Activated CD4-positive, alpha-beta T cell treated with anti-CD3 and anti-CD28 coated beads, Interleukin-2, amount 10 ng/mL, durations not matched to agents 7 days and 5 days (primary cell): ENCODE measurements around the gene ADAMTS2. TPM values are rescaled to one million over a fixed set of nuclear protein-coding genes. Genes with fewer than 3 reads are reported as not detected.

ENCODE experiments used
- CTCF ChIA-PET: fragments of 350-600 bp; sonication (Branson Sonifier 250); formaldehyde crosslinking; loops from one replicate; lab custom pipeline; 2021; ENCODE audit warnings: antibody characterized with exemption; lab: Charles Lee
- POLR2A ChIA-PET: fragments of 350-600 bp; sonication (Branson Sonifier 250); formaldehyde crosslinking; loops from one replicate; lab custom pipeline; 2021; ENCODE audit warnings: antibody characterized with exemption; lab: Charles Lee
- DNase-seq: peaks from one replicate; pipeline ENCODE4 v3.0.0-alpha.2; 2020
- H3K27ac Mint-ChIP-seq: one replicate; pipeline ENCODE4 v1.8.0; 2021; ENCODE audit warnings: mild to moderate bottlenecking, moderate library complexity, mixed read lengths
- H3K27me3 Mint-ChIP-seq: one replicate; pipeline ENCODE4 v1.8.0; 2021; ENCODE audit warnings: mixed read lengths
- H3K36me3 Mint-ChIP-seq: one replicate; pipeline ENCODE4 v1.8.0; 2021; ENCODE audit warnings: low read depth, mixed read lengths
- H3K4me1 Mint-ChIP-seq: one replicate; pipeline ENCODE4 v1.8.0; 2021; ENCODE audit warnings: mixed read lengths
- H3K4me3 Mint-ChIP-seq: one replicate; pipeline ENCODE4 v1.8.0; 2021; ENCODE audit warnings: mild to moderate bottlenecking, moderate library complexity, mixed read lengths
- H3K9me3 Mint-ChIP-seq: one replicate; pipeline ENCODE4 v1.8.0; 2021; ENCODE audit warnings: mixed read lengths
- total RNA-seq, 2 experiments: library from RNA; stranded (reverse); gene quantifications; one replicate each; pipeline ENCODE4 v1.2.3, GENCODE V29; 2021

The ADAMTS2 gene
- total RNA-seq, 2 experiments from 2014 or later, result not detected

DNA sequence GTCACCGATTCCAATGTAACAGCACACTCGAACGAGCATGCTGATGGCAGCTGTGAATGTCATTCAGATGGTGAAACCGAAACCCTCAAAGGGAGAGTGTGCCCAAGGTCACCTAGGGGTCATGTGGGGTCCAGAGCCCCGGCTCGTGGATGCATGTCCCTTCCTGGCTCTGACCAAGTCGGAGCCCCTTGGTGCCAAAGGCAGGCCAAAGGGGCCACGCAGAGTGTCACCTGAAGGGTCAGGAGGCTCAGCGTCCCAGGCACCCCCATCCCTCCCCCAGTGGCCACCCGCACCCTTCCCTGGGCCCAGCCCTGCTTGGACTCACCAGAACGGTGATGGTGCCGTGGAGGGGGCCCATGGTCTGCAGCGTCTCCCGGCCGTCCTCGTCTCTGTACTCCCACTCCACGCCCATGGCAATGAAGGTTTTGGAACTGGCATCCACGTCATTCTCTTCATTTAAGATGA, 215.6 kb downstream of the ADAMTS2 start:
- H3K4me1 Mint-ChIP-seq, result no peaks in the 10 kb centered on the region
- H3K27ac Mint-ChIP-seq, result no peak overlapping the region
- H3K36me3 Mint-ChIP-seq, result no peaks in the 10 kb centered on the region
- peaks cover 6% of the 10 kb centered on the region for H3K9me3 Mint-ChIP-seq
- DNase-seq, result no peak
- ChIA-PET CTCF (no interaction called here), POLR2A (no interaction called here)
- no peak overlapping the region for H3K4me3 Mint-ChIP-seq
- H3K27me3 Mint-ChIP-seq, result no peaks in the 10 kb centered on the region

DNA sequence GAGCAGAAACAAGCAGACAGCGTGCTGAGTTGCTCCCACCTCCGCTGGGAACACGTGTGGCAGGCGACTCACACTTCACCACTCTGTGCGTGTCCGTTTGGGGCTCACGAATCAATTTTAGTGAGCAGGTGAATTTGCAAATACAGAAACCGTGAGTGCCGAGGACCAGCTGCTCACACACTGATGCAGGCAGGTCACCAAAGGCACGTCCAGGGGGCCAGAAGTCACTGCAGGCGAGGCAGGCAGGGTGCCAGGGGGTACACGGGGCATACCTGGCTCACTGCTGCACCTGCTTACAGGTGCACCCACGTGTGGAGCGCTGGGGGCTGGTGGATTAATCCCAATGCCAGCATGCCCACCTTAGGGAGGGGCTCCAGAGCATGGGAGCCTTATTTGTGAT, 216.3 kb downstream of the ADAMTS2 start:
- H3K27ac Mint-ChIP-seq, result no peak overlapping the region
- H3K27me3 Mint-ChIP-seq, result no peaks in the 10 kb centered on the region
- H3K36me3 Mint-ChIP-seq, result no peaks in the 10 kb centered on the region
- POLR2A ChIA-PET, result no interaction called here
- DNase-seq, result no peak
- peaks cover 4% of the 10 kb centered on the region for H3K9me3 Mint-ChIP-seq
- no peak overlapping the region for H3K4me3 Mint-ChIP-seq
- no peaks in the 10 kb centered on the region for H3K4me1 Mint-ChIP-seq
- CTCF ChIA-PET, result no interaction called here

DNA sequence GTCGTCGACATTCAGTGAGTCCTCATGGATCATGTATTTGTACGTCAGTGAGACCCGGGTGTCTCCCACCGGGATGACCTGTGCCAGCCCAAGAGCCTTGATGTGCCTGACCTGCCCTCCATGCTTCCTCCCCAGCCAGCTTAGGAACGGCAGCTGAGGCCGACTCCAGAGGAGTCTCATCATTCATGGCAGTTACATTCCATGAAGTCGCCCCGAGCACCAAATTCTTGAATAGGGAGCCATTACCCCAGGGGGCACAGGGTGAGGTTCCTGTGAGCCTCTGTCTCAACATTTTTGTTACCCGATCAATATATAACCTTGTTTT, 217.3 kb downstream of the ADAMTS2 start:
- CTCF ChIA-PET, result interaction anchor here (1.1 kb wide), 1 partner anchor 15 kb away, joined by 3 read pairs; no protein-coding TSS in a partner anchor
- Mint-ChIP-seq H3K4me1 (no peaks in the 10 kb centered on the region), H3K27ac (no peak overlapping the region), H3K4me3 (no peak overlapping the region), H3K9me3 (peaks cover 2% of the 10 kb centered on the region), H3K27me3 (no peaks in the 10 kb centered on the region), H3K36me3 (no peaks in the 10 kb centered on the region)
- DNase-seq, result no peak
- POLR2A ChIA-PET, result no interaction called here

DNA sequence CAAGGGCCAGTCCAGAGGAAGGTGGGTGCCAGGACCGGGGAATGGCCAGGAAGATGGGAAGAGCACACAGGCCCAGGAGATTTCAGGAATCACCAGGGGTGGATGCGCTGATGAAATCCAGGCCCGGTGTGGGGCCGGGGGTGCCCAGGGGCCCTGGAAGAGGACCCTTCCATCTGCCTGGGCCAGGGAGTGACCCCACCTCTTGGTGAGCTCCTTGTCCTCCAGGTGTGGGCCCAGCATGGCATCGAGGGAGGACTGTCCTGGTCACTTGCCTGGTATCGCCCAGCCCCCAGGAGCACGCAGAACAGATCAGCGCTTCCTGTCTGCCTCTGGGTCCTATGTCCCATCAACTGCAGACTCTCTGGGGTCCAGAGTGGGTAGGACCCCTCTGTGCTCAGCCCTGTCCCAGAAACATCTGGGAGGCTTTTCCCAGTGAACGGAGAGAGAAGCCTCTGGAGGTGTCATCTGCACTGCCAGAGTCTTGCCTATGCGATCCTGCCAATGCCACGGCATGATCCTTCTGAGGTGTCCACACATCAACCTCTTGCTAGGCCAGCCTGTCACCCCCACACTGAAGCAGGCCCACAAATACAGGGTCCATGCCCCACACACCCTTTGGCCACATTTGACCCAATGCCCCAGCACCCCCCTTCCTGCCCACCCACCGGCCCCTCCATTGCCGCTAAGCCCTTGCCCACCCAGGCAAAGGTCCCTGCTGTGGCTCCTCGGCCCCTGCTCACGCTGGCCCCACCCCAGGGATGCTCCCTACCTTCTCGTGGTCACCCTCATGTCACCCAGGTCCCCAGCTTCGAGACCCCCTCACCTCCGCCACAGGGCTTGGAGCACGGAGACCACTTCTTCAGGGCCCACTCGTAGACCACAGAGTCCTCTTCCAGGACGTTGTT, 217.9 kb downstream of the ADAMTS2 start:
- no peaks in the 10 kb centered on the region for H3K27me3 Mint-ChIP-seq

DNA sequence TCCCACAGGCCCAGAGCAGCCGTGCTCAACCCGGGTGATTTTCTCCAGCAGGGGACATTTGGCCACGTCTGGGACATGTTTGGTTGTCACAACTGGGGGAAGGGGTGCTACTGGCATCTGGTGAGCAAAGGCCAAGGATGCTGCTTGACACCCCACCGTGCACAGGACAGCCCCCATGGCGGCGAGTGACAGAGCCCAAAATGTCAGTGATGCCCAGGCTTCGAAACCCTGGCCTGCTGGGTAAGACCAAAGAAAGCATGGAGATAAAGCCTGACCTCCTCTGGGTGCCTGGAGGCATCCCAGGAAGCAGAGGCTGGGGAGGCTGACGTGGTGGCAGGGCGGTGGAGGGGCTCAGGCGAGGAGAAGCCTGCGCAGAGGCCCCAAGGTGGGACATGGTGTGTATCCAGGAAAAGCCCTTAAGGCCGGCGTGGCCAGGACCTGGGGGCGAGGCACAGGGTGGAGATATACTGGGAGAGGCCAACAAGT, 218.7 kb downstream of the ADAMTS2 start:
- H3K36me3 Mint-ChIP-seq, result no peaks in the 10 kb centered on the region
- H3K4me1 Mint-ChIP-seq, result no peaks in the 10 kb centered on the region
- H3K27me3 Mint-ChIP-seq, result no peaks in the 10 kb centered on the region
- CTCF ChIA-PET, result no interaction called here
- POLR2A ChIA-PET, result no interaction called here
- no peak for DNase-seq
- H3K9me3 Mint-ChIP-seq, result no peaks in the 10 kb centered on the region
- no peak overlapping the region for H3K27ac Mint-ChIP-seq
- H3K4me3 Mint-ChIP-seq, result no peak overlapping the region

More for the DNA sequence above, 217.9 kb downstream of the ADAMTS2 start:
- Mint-ChIP-seq H3K27ac (no peak overlapping the region), H3K4me3 (no peak overlapping the region), H3K9me3 (no peaks in the 10 kb centered on the region), H3K4me1 (no peaks in the 10 kb centered on the region), H3K36me3 (no peaks in the 10 kb centered on the region)
- ChIA-PET CTCF (interaction anchor here (1.1 kb wide), 1 partner anchor 16 kb away, joined by 3 read pairs; no protein-coding TSS in a partner anchor), POLR2A (no interaction called here)
- DNase-seq, result no peak

DNA sequence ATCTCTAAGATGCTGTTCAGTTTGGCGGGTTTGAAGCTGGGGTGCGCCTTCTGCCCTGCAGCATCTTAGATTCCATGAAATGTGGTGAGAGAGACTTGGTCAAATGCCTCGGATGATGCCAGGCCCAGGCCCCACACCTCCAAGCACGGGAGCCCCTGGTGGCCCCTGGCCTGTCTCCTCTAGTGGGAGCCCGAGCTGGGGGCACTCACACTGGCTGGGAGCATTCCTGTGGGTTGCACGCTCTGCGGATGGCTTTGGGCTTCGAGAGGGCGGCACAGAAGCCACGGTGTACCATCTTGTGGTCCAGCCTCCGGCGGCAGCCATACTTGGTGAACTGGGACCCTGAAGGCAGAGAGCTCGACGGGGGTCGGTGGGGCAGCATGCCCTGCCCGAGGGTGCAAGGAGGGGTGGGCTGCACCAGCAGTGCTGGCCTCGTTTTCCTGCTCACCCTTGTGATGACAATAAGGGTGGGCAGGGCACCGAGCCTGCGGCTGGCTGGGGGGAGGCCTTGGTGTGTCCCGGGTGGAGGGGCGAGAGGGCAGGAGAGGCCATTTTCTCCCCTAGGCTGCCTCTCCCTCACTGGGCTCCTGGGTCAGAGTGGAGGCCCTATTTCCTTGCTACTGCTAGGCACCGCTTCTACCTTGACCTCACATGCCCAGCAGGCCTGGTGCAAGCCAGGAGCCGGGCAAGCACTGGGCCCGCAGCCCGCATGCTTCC, 219.3 kb downstream of the ADAMTS2 start:
- H3K4me3 Mint-ChIP-seq, result no peak overlapping the region
- ChIA-PET POLR2A (no interaction called here), CTCF (no interaction called here)

DNA sequence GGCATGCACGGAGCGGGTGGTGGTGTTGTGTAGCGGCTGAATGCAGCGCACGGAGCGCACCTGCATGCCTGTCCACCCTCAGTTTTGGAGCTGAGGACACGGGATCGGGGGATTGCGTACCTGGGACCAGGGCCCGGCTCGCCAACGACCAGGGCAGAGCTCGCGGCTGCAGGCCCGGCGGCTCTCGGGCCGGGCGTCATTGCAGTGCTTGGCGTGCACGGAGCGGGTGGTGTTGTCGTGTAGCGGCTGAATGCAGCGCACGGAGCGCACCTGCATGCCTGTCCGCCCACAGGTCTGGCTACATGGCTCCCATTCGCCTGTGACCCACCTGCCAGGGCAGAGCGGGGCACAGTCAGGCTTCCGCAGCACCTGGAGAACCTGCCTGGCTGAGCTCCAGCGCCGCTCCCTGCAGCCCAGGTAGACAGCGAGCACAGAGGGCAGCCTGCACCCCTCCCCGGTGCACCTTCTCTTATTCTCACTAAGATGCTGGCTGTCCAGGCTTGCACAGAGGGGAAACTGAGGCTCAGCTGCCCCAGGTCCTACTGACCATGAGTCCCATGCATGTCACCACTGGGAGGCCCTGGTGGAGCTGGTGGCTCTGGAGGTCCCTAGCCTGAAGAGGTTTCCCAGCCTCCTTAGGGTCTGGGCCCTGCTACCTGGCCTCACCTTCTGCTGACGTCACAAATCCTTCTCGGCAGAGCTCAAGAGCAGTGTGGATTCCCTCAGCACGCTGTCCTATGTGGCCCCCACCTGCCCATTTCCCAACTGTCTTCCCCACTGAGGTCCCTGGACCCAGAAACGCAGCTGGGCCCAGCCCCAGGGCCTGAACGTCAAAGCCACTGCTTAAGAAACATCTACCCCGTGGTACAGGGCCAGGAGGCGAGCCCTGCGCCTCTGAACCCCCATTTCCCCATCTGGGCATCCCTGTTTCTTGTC, 220.1 kb downstream of the ADAMTS2 start:
- Mint-ChIP-seq H3K4me1 (no peaks in the 10 kb centered on the region), H3K27me3 (no peaks in the 10 kb centered on the region), H3K27ac (no peak overlapping the region), H3K36me3 (no peaks in the 10 kb centered on the region), H3K4me3 (no peak overlapping the region), H3K9me3 (peaks cover 2% of the 10 kb centered on the region)
- no peak for DNase-seq
- CTCF ChIA-PET, result no interaction called here
- POLR2A ChIA-PET, result no interaction called here

More for the DNA sequence above, 219.3 kb downstream of the ADAMTS2 start:
- DNase-seq, result no peak
- H3K27ac Mint-ChIP-seq, result no peak overlapping the region
- no peaks in the 10 kb centered on the region for H3K9me3 Mint-ChIP-seq
- H3K36me3 Mint-ChIP-seq, result no peaks in the 10 kb centered on the region
- no peaks in the 10 kb centered on the region for H3K27me3 Mint-ChIP-seq
- H3K4me1 Mint-ChIP-seq, result no peaks in the 10 kb centered on the region

DNA sequence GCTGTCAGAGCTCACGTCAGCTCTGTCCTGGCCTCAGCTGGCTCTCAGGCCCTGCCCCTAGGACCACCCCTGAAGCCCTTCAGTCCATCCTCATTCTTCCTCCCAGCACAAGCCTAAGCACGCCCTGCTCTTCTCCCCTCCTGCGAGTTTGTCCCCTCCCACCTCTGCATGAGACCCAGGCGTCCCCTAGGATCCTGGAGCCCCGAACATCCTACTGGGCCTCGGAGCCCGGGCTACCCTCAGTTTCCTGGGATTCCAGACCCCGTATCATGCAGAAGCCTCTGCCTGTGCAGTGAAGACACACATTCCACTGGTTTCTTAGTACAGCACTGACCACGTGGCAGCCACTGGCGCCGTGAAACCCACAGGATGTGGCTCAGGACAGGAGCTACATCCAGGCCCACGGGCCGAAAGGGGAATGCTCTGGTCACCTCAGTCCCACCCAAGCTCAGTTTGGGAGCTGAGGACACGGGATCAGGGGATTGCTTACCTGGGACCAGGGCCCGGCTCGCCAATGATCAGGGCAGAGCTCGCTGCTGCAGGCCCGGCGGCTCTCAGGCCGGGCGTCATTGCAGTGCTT, 220.9 kb downstream of the ADAMTS2 start:
- Mint-ChIP-seq H3K36me3 (no peaks in the 10 kb centered on the region), H3K9me3 (peaks cover 6% of the 10 kb centered on the region), H3K27ac (no peak overlapping the region), H3K27me3 (no peaks in the 10 kb centered on the region), H3K4me1 (no peaks in the 10 kb centered on the region), H3K4me3 (no peak overlapping the region)
- ChIA-PET POLR2A (no interaction called here), CTCF (no interaction called here)
- DNase-seq, result no peak

DNA sequence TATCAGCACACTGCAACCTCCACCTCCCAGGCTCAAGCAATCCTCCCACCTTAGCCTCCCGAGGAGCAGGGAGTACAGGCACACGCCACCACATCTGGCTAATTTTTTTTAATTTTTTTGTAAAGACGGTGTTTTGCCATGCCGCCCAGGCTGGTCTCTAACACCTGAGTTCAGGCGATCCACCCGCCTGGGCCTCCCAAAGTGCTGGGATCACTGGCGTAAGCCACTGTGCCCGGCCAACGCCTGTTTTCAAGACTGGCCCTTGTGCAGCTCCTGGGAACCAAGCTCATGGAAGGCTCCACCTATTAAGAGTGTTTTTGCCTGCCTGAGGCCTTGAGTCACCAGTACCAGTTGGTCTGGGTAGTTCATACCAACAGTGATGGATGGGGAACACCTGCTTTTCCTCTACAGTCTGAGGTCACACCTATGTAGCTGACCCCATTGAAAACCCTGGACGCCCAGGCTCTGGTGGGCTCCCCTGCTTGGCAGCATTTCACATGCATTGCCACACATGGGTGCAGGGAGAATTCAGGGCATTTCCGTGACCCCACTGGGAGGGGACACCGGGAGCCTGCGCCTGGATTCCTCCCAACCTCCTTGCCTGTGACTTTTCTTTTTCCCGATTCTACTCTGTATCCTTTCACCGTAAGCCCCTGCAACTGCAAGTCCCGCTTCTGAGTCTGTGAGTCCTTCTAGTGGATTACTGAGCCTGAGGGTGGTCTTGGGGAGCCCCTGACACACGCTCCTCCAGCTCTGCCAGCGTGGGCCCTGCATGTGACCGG, 221.6 kb downstream of the ADAMTS2 start:
- ChIA-PET CTCF (interaction anchor here (0.7 kb wide), 1 partner anchor 857 kb away, joined by 4 read pairs; no protein-coding TSS in a partner anchor), POLR2A (no interaction called here)

DNA sequence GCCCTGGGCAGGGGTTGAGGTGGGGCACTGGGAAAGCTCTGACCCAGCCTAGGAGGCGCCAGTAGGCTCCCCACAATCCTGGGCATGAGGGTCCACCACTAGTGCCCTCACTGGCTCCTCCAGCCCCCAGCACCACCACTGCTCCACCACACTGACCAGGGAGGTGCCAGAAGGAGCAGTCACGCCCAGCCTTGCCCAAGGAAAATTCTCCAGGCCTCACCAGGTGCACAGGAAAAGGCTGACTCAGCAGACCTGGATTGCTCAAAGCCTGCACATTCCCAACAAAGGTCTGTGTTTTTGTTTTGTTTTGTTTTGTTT, 222.2 kb downstream of the ADAMTS2 start:
- H3K9me3 Mint-ChIP-seq, result peaks cover 10% of the 10 kb centered on the region

More for the DNA sequence above, 221.6 kb downstream of the ADAMTS2 start:
- H3K9me3 Mint-ChIP-seq, result peaks cover 6% of the 10 kb centered on the region
- H3K36me3 Mint-ChIP-seq, result no peaks in the 10 kb centered on the region
- H3K27me3 Mint-ChIP-seq, result no peaks in the 10 kb centered on the region
- no peaks in the 10 kb centered on the region for H3K4me1 Mint-ChIP-seq
- no peak overlapping the region for H3K27ac Mint-ChIP-seq
- no peak overlapping the region for H3K4me3 Mint-ChIP-seq
- DNase-seq, result no peak

DNA sequence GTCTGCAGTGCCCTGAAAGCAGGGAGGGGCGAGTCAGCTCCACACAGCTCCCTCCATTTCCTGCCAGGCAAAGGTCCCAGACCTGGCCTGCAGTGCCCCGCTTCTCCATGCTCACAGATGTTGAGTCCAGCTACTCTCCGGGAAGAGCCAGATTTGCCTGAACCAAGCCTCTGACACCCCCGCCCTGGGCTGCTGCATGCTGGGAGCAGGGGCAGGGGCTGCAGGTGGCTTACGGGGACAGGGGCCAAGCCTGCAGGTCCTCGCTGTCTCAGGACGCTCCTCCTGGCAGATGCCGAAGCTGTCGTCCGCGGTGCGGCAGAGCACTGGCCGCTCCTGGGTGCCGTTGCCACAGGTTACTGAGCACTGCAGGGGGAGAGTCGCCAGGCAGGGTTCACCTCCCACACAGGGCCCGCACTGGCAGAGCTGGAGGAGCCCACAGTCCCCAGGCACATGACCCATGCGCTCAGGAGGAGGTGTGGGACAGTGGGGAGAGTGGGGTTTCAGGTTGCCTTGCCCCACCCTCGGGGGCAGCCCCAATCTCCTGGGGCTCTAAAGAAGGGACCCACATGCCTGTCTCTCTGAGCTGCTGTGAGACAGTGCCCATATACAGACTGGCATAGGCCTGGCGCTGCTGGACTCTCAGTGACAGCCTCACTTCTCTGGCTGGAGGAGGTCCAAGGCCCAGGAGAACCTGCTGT, 222.7 kb downstream of the ADAMTS2 start:
- Mint-ChIP-seq H3K4me1 (no peaks in the 10 kb centered on the region), H3K27ac (no peak overlapping the region), H3K4me3 (no peak overlapping the region), H3K36me3 (no peaks in the 10 kb centered on the region), H3K9me3 (peaks cover 10% of the 10 kb centered on the region), H3K27me3 (no peaks in the 10 kb centered on the region)
- DNase-seq, result no peak
- ChIA-PET CTCF (interaction anchor here (0.6 kb wide), 1 partner anchor 9 kb away, joined by 3 read pairs; no protein-coding TSS in a partner anchor), POLR2A (no interaction called here)

More for the DNA sequence above, 222.2 kb downstream of the ADAMTS2 start:
- DNase-seq, result no peak
- Mint-ChIP-seq H3K4me1 (no peaks in the 10 kb centered on the region), H3K27ac (no peak overlapping the region), H3K27me3 (no peaks in the 10 kb centered on the region), H3K4me3 (no peak overlapping the region), H3K36me3 (no peaks in the 10 kb centered on the region)
- CTCF ChIA-PET, result interaction anchor here (0.6 to 0.7 kb wide), 2 partner anchors 9 to 856 kb away, joined by 3 to 4 read pairs; no protein-coding TSS in a partner anchor
- POLR2A ChIA-PET, result no interaction called here
